Measurements from ENCODE around the gene ERN2.

The ERN2 gene

GRCh38 chr16:23687034-23687808 is 25.8 kb downstream of the ERN2 start:
- no peak for DNase-seq (ENCODE audit: low spot score)

- no peak for DNase-seq (ENCODE audit: low spot score)
Measured at GRCh38 chr16:23683487-23683886, 29.5 kb downstream of the ERN2 start.

- DNase-seq (ENCODE audit: low spot score) = no peak
Measured at GRCh38 chr16:23682181-23682580, 30.8 kb downstream of the ERN2 start.

- DNase-seq (ENCODE audit: low spot score) = no peak
Measured at GRCh38 chr16:23679986-23680336, 33.1 kb downstream of the ERN2 start.

GRCh38 chr16:23679274-23679985 is 33.6 kb downstream of the ERN2 start:
- DNase-seq (ENCODE audit: low spot score) = peak; percentile 30

- peak; percentile 78 for DNase-seq (ENCODE audit: low spot score)
Measured at GRCh38 chr16:23678430-23679273, 34.4 kb downstream of the ERN2 start, which contains the start of gene PLK1. Gene PLK1 (plus strand): TSS chr16:23678889. CDS start chr16:23678933, 44 bp downstream.

GRCh38 chr16:23676924-23677480 is 36.0 kb downstream of the ERN2 start:
- DNase-seq (ENCODE audit: low spot score) = no peak

- DNase-seq (ENCODE audit: low spot score) = no peak
Measured at GRCh38 chr16:23673971-23674614, 38.9 kb downstream of the ERN2 start.

- peak; percentile 83 for DNase-seq (ENCODE audit: low spot score)
Measured at GRCh38 chr16:23670137-23670776, 42.8 kb downstream of the ERN2 start.

- DNase-seq (ENCODE audit: low spot score) = peak; percentile 22
Measured at GRCh38 chr16:23668873-23669272, 44.1 kb downstream of the ERN2 start.

GRCh38 chr16:23668225-23668624 is 44.8 kb downstream of the ERN2 start:
- no peak for DNase-seq (ENCODE audit: low spot score)

- no peak for DNase-seq (ENCODE audit: low spot score)
Measured at GRCh38 chr16:23667355-23667659, 45.7 kb downstream of the ERN2 start.

GRCh38 chr16:23666571-23667354 is 46.3 kb downstream of the ERN2 start:
- no peak for DNase-seq (ENCODE audit: low spot score)

- DNase-seq (ENCODE audit: low spot score) = no peak
Measured at GRCh38 chr16:23663918-23664317, 49.1 kb downstream of the ERN2 start.

GRCh38 chr16:23651943-23652468 is 61.0 kb downstream of the ERN2 start:
- no peak for DNase-seq (ENCODE audit: low spot score)

GRCh38 chr16:23650674-23651416 is 62.2 kb downstream of the ERN2 start:
- DNase-seq (ENCODE audit: low spot score) = peak; percentile 34

- no peak for DNase-seq (ENCODE audit: low spot score)
Measured at GRCh38 chr16:23642246-23642774, 70.7 kb downstream of the ERN2 start.

GRCh38 chr16:23640931-23641765 is 71.9 kb downstream of the ERN2 start, which contains the start of the genes DCTN5 and PALB2:
Gene DCTN5 (plus strand): TSS chr16:23641466. CDS start chr16:23641543, 77 bp downstream.
Gene PALB2 (minus strand): TSS chr16:23641310. CDS start chr16:23641157, 153 bp downstream.
- peak; percentile 94 for DNase-seq (ENCODE audit: low spot score)

Measured in kidney capillary endothelial cell (primary cell).